Fibroblast of the conjunctiva (primary cell): ENCODE results near the gene AURKAIP1.

ENCODE experiments used
- DNase-seq: peaks from one replicate; pipeline ENCODE4 v3.0.0-alpha.2; 2010; ENCODE audit warnings: low read depth

AURKAIP1 gene

DNA sequence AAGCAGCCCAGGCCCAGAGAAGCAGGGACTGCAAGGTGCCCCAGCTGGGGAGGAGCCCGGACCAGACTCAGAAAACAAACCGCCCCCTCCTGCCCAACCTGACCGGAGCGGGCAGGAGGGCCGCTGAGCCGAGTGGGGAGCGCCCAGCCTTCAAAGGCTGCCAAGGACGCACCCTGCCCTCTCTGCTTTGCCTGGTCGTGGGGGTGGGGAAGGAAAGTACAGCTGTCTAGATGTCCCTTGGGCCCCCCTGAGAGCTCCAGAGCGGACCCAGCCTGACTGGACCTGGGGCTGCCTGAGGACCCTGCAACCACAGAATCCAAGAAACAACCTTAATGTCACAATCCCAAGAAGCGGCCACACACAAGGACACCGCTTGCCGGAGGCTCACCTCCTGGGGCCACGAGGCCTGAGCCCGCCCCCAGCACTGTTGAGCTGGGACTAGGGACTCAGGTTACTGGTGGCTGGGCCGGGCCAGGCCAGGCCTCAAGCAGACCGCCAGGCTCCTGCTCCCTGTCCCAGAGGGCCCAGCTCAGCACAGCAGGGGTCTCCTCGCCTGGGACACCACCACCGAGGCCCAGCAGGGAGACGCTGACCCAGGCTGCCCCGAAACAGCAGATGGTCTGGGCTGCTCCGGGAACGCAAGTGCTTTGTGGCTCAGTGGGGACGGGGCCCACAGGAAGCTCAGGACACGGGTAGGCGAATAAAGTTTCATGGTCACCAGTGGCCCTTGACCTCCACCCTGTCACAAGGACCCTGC, 27.2 kb downstream of the AURKAIP1 start:
- DNase-seq, result no peak

DNA sequence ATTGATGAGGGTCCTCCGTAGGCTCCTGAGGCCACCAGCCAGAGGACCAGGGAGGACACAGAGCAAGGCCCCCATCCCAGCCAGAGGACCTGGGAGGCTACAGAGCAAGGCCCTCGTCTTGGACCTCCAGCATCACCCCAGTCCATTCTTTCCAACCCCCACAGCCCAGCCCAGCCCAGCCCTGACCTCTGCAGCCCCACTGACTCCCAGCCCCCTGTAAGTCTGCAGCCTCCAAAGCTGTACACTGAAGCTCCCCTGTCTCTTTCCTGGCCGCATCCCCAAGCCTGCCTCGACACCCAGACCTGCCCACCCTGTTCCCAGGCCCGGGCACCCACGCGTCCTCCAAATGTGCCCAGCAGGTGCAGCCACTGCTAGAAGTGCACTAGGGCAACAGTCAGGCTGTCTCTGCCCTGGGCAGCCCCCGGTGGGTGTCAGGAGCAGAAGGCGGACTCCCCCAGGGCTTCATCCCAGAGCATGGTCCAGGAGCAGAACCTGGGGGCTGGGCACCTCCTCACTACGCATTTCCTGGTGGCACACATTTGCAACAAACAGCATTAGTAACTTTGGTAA, 27.9 kb downstream of the AURKAIP1 start:
- DNase-seq, result no peak

DNA sequence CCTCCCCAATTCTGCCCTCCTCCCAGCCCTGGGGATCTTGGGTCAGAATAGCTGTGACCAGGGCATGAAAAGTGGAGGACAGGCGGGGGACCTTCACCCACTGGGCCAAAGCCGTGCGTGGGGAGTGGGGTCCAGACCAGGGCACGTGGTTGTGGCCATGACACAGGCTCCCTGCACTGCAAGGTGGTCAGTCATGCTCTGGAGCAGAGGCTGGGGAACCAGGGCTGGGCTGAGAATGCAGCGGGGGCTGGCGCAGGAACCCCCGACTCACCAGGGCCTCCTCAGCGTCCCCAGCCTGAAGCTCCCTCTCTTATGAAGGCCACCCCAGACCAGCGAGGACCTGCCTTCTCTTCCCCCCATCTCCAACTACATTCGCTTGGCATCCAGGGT, 28.5 kb downstream of the AURKAIP1 start:
- DNase-seq, result no peak

DNA sequence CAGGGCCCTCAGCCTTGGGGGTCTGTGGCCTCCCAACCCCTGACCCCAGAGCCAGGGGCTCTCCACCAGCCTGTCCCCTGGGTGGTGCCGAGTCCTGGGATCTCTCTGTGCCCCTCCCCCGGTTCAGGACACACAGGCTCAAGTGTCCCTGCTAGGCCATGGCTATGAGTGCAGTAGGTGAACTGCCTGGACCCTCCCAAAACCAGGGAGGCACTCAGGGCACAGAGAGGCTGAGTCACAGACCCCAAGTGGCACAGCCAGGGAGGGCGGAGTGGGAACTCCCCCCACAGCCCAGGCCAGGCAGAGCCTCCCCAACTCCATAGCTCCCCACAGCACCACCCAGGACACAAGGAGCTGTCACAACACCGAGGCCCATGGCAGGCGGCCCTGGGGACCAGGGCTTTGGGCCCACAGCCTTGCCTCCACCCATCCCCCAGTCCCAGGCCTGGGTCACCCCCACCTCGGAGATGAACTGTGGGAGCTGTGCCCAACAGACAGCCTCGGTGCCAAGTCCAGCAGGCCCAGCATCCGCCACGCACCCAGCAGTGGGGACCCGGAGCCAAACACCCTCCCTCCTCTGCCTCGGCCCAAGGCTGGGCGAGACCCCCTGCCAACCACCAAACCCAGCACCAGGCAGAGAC, 29.0 kb downstream of the AURKAIP1 start:
- no peak for DNase-seq

DNA sequence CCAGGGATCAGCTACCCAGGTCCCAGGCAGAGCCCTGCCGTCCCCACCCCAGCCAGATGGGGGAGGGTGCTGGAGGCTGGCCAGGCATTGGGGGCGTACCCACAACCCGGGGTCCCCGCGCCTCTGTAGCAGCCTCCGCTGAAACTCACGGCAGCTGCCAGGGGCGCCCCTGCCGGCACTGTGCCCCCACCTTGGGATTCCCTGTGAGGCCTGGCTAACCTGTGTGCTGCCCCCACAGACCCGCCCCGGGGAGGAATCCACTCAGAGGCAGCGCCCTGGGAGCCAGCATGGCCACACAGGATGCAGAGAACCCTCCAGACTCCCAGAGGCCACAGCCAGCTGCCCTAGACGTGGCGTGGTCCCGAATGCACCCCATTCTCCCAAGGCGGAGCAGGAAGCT, 29.6 kb downstream of the AURKAIP1 start:
- DNase-seq, result no peak

DNA sequence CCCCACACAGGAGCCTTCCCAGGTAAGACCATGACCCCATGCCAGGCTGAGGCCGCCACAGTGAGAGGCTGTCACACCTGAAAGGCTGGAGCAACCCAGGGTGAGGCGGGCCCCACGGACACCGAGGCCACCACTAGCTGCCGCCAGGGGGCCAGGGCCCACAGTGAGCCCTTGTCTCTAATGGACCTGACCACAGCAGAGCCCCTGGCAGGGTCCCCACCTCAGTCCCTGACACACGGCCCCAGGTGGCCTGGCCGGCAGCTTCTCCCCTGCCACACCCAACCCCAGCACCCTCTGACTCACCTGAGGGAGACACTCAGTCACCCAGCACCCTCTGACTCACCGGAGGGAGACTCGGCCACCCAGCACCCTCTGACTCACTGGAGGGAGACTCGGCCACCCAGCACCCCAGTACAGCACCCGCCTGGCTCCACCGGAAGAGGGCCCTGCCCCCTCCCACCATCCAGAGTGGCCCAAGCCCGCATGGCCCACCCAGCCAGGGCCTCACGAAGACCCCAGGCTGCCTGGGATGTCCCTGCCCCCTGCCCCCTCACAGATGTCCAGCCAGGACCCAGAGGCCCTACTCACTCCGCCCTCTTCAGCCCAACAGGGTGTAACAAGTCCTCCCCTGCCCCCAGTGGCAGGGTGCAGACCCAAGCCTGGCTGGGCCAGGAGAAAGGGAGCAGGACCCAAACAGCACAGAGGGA, 30.2 kb downstream of the AURKAIP1 start:
- no peak for DNase-seq

DNA sequence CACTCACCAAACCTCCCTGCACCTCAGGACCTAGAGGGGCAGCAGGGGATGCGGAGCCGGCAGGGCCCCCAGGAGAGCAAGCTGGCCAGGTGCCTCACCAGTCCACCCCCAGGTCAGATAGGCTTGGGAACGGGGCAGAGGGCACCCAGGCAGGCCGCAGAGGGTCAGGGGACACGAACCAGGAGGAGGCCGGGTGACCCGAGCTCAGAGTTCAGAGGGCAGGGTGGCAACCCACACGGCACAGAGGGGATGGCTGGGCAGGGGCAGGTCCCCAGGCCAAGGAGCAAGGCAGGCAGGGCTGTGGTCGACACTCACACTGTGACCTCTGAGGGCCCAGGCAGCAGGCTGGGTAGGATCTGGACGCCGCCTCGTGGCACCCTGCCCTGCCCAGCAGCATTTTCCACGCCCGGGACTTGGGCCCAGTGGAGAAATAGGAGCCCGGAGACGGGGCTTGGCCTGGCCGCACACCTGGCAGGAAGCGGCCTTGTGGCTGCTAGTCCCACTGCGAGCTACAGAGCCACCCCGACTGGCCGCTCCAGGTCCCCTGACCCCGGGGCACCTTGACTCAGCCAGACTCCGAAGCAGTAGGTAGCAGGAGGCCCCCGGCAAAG, 31.1 kb downstream of the AURKAIP1 start:
- no peak for DNase-seq

DNA sequence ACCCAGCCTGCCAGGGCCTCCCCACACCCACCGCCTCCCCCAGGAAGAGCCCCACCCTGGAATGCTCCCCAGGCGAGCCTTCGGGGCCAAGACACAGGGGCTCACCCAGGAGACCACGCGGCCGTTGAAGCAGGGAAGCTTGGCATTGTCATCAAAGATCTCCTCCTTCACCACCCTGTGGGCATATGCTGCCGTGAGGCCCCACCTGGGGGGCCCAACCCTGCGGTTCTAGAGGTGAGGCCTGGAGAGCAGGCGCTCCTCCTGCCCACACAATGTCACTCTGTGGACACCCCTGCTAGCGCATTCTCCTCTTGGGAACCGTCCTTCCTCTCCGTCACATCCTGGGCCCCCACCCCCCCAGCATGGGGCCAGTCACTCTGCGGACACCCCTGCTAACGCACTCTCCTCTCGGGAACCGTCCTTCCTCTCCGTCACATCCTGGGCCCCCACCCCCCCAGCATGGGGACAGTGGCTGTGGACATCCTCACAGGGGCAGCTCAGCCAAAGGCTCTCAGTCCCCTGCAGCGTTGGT, 32.4 kb downstream of the AURKAIP1 start:
- no peak for DNase-seq

DNA sequence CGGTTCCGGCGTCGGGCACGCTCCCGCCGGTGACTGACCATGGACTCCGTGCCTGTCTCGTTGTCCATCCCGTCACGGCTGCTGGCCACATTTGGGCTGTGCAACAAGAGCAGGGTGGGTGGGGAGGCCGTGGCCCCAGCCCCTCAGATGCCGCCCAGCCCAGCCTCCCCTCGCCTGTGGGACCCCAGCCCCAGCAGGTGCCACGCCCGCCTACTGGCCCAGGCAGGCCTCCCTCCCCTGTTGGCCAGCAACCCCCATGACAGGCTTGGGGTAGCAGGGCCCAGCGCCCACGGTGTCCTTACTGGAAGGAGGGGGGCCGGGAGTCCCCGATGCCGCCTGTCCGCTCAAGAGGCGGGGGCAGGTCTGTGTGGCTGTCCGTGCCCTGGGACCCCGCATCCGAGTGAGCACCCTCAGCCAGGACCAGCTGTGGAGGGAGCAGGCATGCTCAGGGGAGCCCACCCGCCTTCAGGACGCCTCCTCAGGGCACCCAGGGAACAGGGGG, 32.9 kb downstream of the AURKAIP1 start:
- DNase-seq, result no peak

DNA sequence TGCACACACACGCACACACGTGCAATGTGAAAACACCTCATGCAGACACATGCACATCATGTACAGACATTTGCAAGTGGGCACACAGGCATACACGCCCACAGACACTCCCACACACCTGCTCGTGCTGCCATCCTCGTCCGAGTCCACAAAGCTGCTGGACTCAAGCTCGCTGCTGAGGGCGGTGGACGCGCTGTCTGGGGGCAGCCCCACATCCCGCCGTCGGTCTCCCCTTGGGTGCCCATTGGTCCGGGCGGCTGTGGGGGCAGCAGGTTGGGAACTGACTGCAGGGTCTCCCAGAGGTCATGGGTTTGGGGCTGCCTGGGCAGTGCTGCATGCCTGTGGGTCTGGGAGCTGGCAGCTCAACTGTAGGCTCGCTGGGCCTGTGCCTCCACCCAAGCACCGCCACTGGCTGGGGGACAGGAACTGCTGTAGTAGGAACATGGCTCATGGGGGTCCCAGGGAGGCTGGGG, 33.4 kb downstream of the AURKAIP1 start:
- no peak for DNase-seq

DNA sequence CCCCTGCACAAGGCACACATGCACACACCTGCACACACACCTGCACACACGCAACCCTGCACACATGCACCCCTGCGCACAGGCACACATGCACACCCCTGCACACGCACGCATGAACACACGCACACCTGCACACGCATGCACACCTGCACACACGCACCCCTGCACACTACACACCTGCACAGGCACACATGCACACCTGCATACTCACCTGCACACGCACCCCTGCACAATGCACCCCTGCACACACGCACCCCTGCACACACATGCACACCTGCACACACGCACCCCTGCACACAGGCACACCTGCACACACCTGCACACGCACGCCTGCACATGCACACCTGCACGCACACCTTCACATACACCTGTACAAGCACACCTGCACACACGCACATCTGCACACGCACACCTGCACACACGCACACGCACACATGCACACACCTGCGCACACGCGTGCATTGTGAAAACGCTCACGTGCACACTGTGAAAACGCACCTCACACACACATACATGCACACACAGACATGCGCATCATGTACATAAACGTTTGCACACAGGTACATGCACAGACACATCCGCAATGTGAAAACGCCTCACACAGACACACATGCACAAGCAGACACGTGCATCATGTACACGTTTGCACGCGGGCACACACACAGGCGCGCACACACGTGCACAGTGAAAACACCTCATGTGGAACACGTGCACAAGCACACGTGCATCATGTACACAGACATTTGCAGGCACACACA, 34.0 kb downstream of the AURKAIP1 start:
- DNase-seq, result no peak

DNA sequence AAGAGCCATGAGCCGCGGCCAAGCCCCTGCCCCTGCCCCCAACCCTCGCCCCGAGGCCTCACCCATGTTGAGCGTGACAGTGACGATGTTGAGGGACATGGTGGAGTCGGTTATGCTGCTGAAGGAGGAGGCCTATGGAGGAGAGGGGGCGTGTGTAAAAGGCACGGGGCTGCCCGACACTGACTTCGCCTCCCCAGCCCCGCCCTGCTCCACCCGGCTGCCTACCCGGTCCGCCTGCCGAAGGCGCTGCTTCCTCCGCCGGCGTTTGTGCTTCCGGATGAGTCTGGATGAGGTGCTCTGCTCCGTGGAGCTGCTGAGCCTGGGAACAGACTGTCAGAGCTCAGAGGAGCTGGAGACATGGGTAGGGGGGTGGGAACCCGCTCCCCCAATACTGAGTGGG, 34.8 kb downstream of the AURKAIP1 start:
- no peak for DNase-seq

DNA sequence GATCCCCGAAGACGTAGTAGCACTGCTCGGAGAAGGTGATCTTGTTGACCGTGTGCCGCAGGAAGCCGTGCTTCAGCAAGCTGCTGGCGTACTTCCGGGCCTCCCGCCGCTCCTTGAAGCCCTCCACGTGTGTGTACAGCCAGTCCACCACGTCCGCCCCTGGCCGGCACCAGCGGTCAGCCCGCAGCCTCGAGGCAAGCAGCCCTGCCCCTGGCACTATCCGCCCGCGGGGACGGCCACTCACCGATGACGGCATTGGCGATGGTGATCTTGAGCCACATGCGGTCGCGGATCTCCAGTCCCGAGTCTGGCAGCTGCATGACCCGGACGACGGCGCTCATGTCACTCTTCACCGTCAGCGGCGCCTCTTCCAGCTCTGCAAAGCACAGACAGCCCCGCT, 36.7 kb downstream of the AURKAIP1 start:
- no peak for DNase-seq

DNA sequence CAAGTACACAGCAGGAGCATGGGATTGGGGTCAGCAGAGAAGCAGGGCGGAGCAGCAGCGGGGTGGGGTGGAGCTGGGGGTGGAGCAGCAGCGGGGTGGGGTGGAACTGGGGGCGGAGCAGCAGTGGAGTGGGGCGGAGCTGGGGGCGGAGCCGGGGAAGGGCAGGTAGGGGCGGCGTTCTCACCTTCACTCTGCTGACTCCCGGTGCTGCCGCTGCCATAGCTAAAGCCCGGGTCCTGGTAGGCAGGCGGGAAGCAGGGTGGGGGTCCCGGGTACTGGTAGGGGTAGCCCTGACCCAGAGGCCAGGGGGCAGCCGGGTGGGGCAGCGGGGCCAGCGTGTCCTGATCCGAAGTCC, 37.2 kb downstream of the AURKAIP1 start:
- no peak for DNase-seq

DNA sequence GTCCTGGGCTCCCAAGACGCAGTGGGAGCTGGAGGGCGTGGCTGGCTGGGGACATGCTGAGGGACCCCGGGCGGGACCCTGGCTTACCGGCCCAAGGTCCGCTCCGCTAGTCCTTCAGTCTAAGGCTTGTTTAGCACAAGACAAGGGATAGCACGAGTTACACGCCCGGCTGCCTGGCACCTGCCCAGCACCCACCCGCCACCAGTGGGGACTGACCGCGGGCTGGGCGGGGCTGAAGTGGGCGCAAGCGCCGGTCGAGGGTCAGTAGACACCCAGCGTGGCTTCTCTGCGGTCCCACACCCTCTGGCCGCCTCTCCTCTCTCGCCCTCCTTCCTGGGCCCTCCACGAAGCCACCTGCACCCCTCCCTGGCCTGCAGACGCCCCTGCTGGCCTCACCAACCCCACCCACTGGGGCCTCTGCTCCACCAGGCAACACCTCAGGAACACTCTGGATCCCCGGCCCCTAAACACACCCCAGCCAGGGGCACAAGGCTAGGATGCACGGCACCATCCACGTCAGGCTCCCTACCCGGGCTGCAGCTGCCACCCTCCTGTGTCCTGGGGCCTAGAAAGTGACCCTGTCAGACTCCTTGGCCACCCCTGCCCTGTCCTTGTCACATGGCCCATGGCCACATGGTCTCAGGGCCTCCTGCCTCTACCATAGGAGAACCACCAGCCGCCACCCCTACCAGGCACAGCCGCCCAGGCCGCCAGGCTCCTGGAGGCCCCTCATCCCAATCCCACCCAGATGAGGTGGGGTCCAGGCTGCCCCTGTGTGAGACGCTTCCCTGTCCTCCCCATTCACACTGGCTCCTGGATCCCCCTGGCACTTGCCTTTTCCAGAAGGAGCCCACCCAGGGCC, 37.8 kb downstream of the AURKAIP1 start:
- no peak for DNase-seq

DNA sequence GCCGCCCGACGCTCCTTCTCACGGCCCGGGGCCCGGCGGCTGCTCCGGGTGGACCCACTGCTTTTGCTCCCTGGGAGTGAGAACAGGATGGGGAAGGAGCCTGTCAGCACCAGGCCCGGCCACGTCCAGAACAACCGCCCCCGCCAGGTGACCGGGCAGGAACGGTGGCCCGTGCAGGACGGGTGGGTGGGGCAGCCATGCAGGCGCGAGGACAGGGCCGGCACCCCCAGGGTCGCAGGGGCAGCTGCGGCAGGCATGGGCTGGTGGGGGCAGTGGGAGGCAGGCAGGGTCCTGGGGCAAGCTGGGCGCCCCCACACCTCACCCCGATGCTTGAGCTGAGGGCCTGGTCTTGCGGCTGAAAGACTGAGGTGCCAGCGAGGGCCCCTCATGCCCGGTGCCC, 38.6 kb downstream of the AURKAIP1 start:
- DNase-seq, result no peak

DNA sequence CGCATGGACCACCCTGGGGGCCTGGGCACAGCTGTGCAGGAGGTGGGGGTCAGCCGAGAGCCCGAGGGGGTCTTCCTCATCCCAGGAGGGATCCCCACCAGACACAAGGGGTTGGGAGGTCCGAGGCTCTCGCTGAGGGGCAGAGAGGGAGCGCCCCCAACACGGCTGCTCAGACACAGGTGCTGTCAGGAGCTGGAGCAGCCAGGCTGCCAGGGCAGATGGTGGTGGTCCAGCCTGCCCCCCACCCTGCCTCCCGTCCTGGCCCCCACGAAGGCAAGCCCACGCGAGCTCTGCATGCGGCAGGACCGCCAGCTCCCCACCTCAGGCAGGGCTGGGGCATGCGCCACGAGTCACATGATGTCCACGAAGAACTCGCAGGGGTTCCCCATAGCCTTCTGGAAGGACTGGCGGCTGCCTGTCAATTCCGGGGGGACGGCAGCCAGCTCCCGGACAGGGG, 39.2 kb downstream of the AURKAIP1 start:
- no peak for DNase-seq

DNA sequence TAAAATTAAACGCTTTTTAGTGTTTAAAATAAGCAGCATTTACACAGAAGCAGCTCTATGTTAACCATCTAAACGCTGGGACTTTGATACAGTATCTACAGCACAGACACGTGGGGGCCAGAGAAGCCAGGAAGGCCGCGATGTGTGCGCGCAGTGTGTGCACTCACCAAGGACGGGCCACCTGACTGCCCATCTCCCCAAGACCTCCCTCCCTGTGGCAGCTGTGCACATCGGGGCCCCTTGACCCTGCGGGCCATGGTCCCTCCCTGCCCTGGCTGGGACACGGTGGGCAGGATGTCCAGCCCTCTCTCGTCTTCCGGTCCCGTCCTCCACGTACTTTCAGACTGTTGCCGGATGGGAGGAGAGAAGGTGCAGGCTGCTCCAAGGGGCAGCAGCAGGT, 39.7 kb downstream of the AURKAIP1 start:
- DNase-seq, result no peak

DNA sequence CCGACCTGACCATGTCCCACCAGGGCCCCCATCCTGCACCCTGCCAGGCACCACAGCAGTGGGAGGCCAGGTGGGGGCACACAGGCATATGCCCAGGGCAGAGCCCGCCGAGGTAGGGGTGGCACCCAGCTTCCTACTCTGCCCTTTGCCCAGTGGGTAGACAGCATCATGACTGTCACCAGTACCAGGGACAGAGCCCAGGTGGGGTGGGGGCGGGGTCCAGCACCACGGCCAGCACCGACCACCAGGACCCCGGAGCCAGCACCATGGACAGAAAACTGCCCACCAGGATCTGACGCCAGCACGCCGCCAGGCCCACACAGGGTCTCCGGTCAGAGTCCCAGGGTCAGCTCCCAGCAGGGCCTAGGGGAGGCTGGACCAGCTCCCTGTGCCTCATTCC, 40.2 kb downstream of the AURKAIP1 start:
- DNase-seq, result no peak

DNA sequence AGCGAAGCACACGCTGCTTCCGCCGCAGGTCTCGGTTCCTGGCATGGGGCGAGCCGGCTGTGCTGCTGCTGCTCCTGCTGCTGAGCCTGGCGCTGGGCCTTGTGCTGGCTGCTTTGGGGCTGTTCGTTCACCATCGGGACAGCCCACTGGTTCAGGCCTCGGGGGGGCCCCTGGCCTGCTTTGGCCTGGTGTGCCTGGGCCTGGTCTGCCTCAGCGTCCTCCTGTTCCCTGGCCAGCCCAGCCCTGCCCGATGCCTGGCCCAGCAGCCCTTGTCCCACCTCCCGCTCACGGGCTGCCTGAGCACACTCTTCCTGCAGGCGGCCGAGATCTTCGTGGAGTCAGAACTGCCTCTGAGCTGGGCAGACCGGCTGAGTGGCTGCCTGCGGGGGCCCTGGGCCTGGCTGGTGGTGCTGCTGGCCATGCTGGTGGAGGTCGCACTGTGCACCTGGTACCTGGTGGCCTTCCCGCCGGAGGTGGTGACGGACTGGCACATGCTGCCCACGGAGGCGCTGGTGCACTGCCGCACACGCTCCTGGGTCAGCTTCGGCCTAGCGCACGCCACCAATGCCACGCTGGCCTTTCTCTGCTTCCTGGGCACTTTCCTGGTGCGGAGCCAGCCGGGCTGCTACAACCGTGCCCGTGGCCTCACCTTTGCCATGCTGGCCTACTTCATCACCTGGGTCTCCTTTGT, 41.3 kb downstream of the AURKAIP1 start:
- DNase-seq, result no peak
